Stimulated activated CD8-positive, alpha-beta memory T cell treated with anti-CD3 and anti-CD28 coated beads, Interleukin-12 subunit alpha, Interleukin-12 subunit beta, amount 100 ng/mL, for 24 hours (primary cell): ENCODE data around the gene UBE2L3.
"Not testable (repeated sequence)": the region's sequence is repeated elsewhere in the genome, so short reads cannot be mapped to it uniquely, and the experiment has no call there.

Experiments used
- DNase-seq: peaks from one replicate; pipeline ENCODE4 v3.0.0-alpha.2; 2020; ENCODE audit errors: extremely low read depth

The UBE2L3 gene

GRCh38 chr22:21567456-21568346, at the start of gene UBE2L3:
TSS of gene UBE2L3 (plus strand) at chr22:21567714. CDS start at chr22:21567745, 31 bp downstream.
- peak; percentile 70 for DNase-seq

- DNase-seq = not testable (repeated sequence)
These were observed 40.6 kb upstream of the UBE2L3 start for GRCh38 chr22:21526705-21527500.

GRCh38 chr22:21531525-21531924, 36.0 kb upstream of the UBE2L3 start:
- DNase-seq = not testable (repeated sequence)

GRCh38 chr22:21532863-21533648, 34.5 kb upstream of the UBE2L3 start:
- DNase-seq = not testable (repeated sequence)

- DNase-seq = not testable (repeated sequence)
These were observed 27.7 kb upstream of the UBE2L3 start for GRCh38 chr22:21539862-21540261.

GRCh38 chr22:21544432-21545322, 22.8 kb upstream of the UBE2L3 start:
- not testable (repeated sequence) for DNase-seq

GRCh38 chr22:21549558-21549957, 18.0 kb upstream of the UBE2L3 start:
- not testable (repeated sequence) for DNase-seq

GRCh38 chr22:21550008-21550677, 17.4 kb upstream of the UBE2L3 start:
- DNase-seq = not testable (repeated sequence)

- not testable (repeated sequence) for DNase-seq
These were observed 16.9 kb upstream of the UBE2L3 start for GRCh38 chr22:21550678-21551047.

- DNase-seq = not testable (repeated sequence)
These were observed 16.2 kb upstream of the UBE2L3 start, which contains the start of gene RIMBP3C for GRCh38 chr22:21551361-21551760. TSS of gene RIMBP3C (minus strand) at chr22:21551461. CDS start at chr22:21550976, 485 bp downstream.

- not testable (repeated sequence) for DNase-seq
These were observed 8.0 kb upstream of the UBE2L3 start for GRCh38 chr22:21559345-21560125.

- DNase-seq = not testable (repeated sequence)
These were observed 6.9 kb upstream of the UBE2L3 start for GRCh38 chr22:21560657-21561056.

GRCh38 chr22:21563912-21564311, 3.6 kb upstream of the UBE2L3 start:
- no peak for DNase-seq

- DNase-seq = no peak
These were observed 3.1 kb upstream of the UBE2L3 start for GRCh38 chr22:21564411-21564810.

GRCh38 chr22:21568347-21569075, 997 bp downstream of the UBE2L3 start:
- DNase-seq = no peak

- DNase-seq = not testable (repeated sequence)
These were observed 1.5 kb downstream of the UBE2L3 start for GRCh38 chr22:21569076-21569427.

GRCh38 chr22:21569459-21570170, 2.1 kb downstream of the UBE2L3 start:
- DNase-seq = no peak

- no peak for DNase-seq
These were observed 2.9 kb downstream of the UBE2L3 start for GRCh38 chr22:21570398-21570797.
